Activated CD8-positive, alpha-beta memory T cell treated with anti-CD3 and anti-CD28 coated beads, Interleukin-2, amount 10 ng/mL, durations not matched to agents 7 days and 5 days (primary cell): Measurements from ENCODE around the gene GNL3. TPM values are rescaled to one million over a fixed set of nuclear protein-coding genes. Genes with fewer than 3 reads are reported as not detected.

ENCODE experiments used
- ATAC-seq: fragments of 150-1000 bp; cut with Tn5 transposase; one replicate; pipeline ENCODE4 v1.10.0; 2021; ENCODE audit warnings: moderate library complexity
- CTCF ChIA-PET: fragments of 350-600 bp; sonication (Branson Sonifier 250); formaldehyde crosslinking; loops from one replicate; lab custom pipeline; 2021; ENCODE audit warnings: antibody characterized with exemption; lab: Charles Lee
- DNase-seq: peaks from one replicate; pipeline ENCODE4 v3.0.0-alpha.2; 2020
- H3K27ac Mint-ChIP-seq: one replicate; pipeline ENCODE4 v1.8.0; 2021; ENCODE audit warnings: mild to moderate bottlenecking, mixed read lengths
- H3K27me3 Mint-ChIP-seq: one replicate; pipeline ENCODE4 v1.8.0; 2021; ENCODE audit warnings: mixed read lengths
- H3K36me3 Mint-ChIP-seq: one replicate; pipeline ENCODE4 v1.8.0; 2021; ENCODE audit warnings: mild to moderate bottlenecking, mixed read lengths
- H3K4me1 Mint-ChIP-seq: one replicate; pipeline ENCODE4 v1.8.0; 2021; ENCODE audit warnings: mixed read lengths
- H3K4me3 Mint-ChIP-seq: one replicate; pipeline ENCODE4 v1.8.0; 2021; ENCODE audit warnings: mild to moderate bottlenecking, moderate library complexity, mixed read lengths
- H3K9me3 Mint-ChIP-seq: one replicate; pipeline ENCODE4 v1.8.0; 2022; ENCODE audit warnings: low read depth, mixed read lengths
- total RNA-seq, 2 experiments: library from RNA; stranded (reverse); gene quantifications; one replicate each; pipeline ENCODE4 v1.2.3, GENCODE V29; 2021

Gene GNL3
- total RNA-seq, 2 experiments from 2014 or later, result 86.8 to 116 TPM

DNA sequence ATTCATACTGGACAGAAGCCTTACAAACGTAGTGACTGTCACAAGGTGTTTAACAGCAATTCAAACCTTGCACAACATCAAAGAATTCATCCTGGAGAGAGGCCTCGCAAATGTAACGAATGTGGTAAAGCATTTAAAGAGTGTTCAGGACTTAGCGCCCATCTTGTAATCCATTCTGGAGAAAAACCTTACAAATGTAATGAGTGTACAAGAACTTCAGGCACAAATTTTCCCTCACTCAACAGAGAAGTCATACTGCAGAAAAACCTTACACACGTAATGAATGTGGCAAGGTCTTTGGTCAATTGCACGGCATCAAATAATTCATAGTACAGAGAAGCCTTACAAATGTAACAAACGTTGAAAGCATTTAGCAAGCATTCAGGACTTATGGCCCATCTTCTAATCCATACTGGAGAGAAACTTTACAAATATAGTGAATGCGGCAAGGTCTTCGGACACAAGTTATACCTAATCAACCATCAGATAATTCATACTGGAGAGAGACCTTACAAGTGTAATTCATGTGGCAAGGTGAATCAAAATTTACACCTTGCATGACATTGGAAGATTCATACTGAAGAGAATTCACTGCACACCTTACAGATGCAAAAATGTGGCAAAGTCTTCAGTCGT, 47.5 kb downstream of the GNL3 start:
- CTCF ChIA-PET, result no interaction called here
- Mint-ChIP-seq H3K27ac (no peak overlapping the region), H3K4me1 (peaks cover 8% of the 10 kb centered on the region), H3K9me3 (peaks cover 28% of the 10 kb centered on the region), H3K36me3 (peaks cover 70% of the 10 kb centered on the region), H3K4me3 (no peak overlapping the region), H3K27me3 (no peaks in the 10 kb centered on the region)
- ATAC-seq, result no peak
- DNase-seq, result no peak

DNA sequence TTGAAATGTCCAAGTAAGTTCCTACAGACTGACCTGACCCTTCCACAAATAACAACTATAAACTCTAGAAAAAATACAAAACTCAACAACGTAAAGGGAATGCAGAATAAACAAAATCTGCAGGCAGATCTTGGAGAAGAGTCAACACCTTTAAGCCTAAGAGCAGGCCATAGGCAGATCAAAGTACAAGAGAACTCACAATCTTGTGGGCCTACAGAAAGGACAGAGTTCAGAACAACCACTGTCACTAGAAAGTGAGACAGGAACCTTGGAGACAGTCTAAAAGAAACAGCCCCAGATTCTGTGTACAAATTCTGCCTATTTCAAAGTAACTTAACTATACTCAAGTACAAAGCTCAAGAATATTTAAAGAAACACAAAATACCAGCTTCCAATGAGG, 53.9 kb downstream of the GNL3 start:
- peaks cover 41% of the 10 kb centered on the region for H3K36me3 Mint-ChIP-seq
- no peak overlapping the region for H3K4me3 Mint-ChIP-seq
- no peaks in the 10 kb centered on the region for H3K4me1 Mint-ChIP-seq
- no peaks in the 10 kb centered on the region for H3K27me3 Mint-ChIP-seq
- ATAC-seq, result no peak
- H3K9me3 Mint-ChIP-seq, result no peaks in the 10 kb centered on the region
- no peak overlapping the region for H3K27ac Mint-ChIP-seq
- no peak for DNase-seq
- CTCF ChIA-PET, result interaction anchor here (1.1 to 1.3 kb wide), 2 partner anchors 14 to 199 kb away, joined by 3 to 5 read pairs; no protein-coding TSS in a partner anchor

DNA sequence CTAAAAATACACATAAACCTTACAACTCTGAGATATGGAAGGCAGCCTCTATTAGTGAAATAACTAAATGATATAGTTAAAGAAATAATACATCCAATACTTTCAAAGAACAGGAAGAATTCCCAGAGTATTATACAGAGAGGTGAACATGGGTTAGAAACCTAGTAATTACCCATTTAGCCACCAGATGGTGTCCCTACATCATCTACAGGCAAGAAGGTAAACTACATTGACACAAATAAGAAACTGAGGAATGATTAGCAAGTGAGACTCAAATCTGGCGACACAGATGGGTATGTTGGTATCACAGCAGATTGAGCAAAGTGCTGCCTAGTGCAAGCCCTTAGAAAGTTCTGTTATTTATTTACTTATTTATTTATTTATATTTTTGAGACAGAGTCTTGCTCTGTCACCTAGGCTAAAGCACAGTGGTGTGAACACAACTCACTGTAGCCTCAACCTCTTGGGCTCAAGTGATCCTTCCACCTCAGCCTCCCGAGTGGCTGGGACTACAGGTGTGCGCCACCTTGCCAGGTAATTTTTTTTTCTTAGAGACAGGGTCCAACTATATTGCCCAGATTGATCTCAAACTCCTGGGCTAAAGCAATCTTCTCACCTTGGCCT, 56.7 kb downstream of the GNL3 start:
- no peak overlapping the region for H3K27ac Mint-ChIP-seq
- H3K4me3 Mint-ChIP-seq, result no peak overlapping the region
- ATAC-seq (peak; percentile 68), DNase-seq (no peak)
- no peaks in the 10 kb centered on the region for H3K27me3 Mint-ChIP-seq
- H3K9me3 Mint-ChIP-seq, result no peaks in the 10 kb centered on the region
- CTCF ChIA-PET, result interaction anchor here (0.8 to 1.2 kb wide), 5 partner anchors 21 to 330 kb away, joined by 3 to 5 read pairs (median 3); partner anchors contain the start of gene GLT8D1
- H3K36me3 Mint-ChIP-seq, result peaks cover 34% of the 10 kb centered on the region
- no peaks in the 10 kb centered on the region for H3K4me1 Mint-ChIP-seq

DNA sequence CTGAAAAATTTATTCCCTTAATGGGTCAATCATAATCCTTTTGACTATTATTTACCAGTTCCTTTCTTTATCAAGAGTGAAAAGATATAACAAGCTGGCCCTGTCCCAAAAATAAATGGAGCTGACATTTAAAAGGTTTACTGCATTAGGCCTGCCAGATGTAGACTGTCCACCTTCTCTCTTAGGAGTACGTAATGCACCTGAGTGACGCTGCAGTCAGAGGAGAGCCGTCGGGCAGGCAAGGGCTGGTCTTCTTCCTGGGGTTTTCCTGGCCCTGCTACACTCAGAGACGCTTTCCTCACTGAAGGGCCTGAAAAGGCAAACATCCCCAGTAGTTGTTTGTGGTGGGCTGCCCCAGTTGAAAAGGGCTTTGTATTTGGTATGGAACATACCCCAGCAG, 57.3 kb downstream of the GNL3 start:
- H3K4me1 Mint-ChIP-seq, result no peaks in the 10 kb centered on the region
- H3K4me3 Mint-ChIP-seq, result no peak overlapping the region
- H3K36me3 Mint-ChIP-seq, result peaks cover 35% of the 10 kb centered on the region
- CTCF ChIA-PET, result interaction anchor here (0.8 to 1.2 kb wide), 4 partner anchors 22 to 394 kb away, joined by 3 to 4 read pairs (median 4); no protein-coding TSS in a partner anchor
- no peak for DNase-seq
- H3K27me3 Mint-ChIP-seq, result no peaks in the 10 kb centered on the region
- H3K27ac Mint-ChIP-seq, result no peak overlapping the region
- ATAC-seq, result no peak
- H3K9me3 Mint-ChIP-seq, result no peaks in the 10 kb centered on the region

DNA sequence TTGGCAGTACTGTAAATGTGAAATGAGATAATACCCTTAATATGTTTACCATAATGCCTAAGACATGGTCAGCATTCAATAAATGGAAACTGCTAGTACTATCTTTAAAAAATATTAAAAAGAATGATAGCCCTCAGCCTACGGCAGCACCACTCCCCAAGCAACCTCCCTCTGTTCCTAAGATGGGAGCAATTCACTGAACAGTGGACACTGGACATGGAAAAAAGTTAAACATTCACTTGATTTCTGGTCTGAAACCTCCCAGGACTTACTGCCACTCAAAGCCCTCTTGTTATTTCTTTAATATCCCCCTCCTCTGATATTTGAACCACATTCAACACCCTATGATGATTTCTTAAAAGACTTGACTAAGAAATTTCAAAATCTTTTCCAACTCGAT, 57.9 kb downstream of the GNL3 start:
- CTCF ChIA-PET, result interaction anchor here (0.8 to 1.2 kb wide), 4 partner anchors 22 to 393 kb away, joined by 3 to 4 read pairs (median 4); no protein-coding TSS in a partner anchor
- H3K4me1 Mint-ChIP-seq, result no peaks in the 10 kb centered on the region
- ATAC-seq (no peak), DNase-seq (no peak)
- H3K27me3 Mint-ChIP-seq, result no peaks in the 10 kb centered on the region
- no peak overlapping the region for H3K4me3 Mint-ChIP-seq
- H3K27ac Mint-ChIP-seq, result no peak overlapping the region
- H3K9me3 Mint-ChIP-seq, result no peaks in the 10 kb centered on the region
- H3K36me3 Mint-ChIP-seq, result peaks cover 35% of the 10 kb centered on the region

Other genes starting within 250 kb of the GNL3 start
- gene SEMA3G, start 240.9 kb upstream of the GNL3 start, total RNA-seq, result under 1 TPM; 0.28 to 0.38 TPM
- gene TNNC1, start 232.0 kb upstream of the GNL3 start, total RNA-seq, result 1 to 10 TPM; 1.4 to 2.6 TPM
- gene NISCH, start 230.4 kb upstream of the GNL3 start, total RNA-seq, result 10 to 100 TPM; 72.9 to 84.1 TPM
- gene STAB1, start 190.7 kb upstream of the GNL3 start, total RNA-seq, result not detected
- 10 to 100 TPM; 38.7 to 54.5 TPM for gene NT5DC2, start 152.2 kb upstream of the GNL3 start, total RNA-seq
- gene UQCC5, start 149.4 kb upstream of the GNL3 start, total RNA-seq, result 10 to 100 TPM; 12.9 to 15.5 TPM
- gene PBRM1, start 119 bp upstream of the GNL3 start, total RNA-seq, result 10 to 100 TPM; 69.7 to 73.3 TPM
- 10 to 100 TPM; 37.0 to 46.3 TPM for gene GLT8D1, start 19.8 kb downstream of the GNL3 start, total RNA-seq
- gene SPCS1, start 20.1 kb downstream of the GNL3 start, total RNA-seq, result 100 to 1,000 TPM in 1 of 2 experiments, 10 to 100 TPM in 1; 87.3 to 106 TPM
- gene NEK4, start 84.9 kb downstream of the GNL3 start, total RNA-seq, result 10 to 100 TPM; 26.7 to 27.9 TPM
- not detected for gene ITIH1, start 91.6 kb downstream of the GNL3 start, total RNA-seq
- not detected for gene ITIH3, start 108.8 kb downstream of the GNL3 start, total RNA-seq
- 10 to 100 TPM; 18.0 to 24.9 TPM for gene ITIH4, start 144.6 kb downstream of the GNL3 start, total RNA-seq
- gene MUSTN1, start 149.0 kb downstream of the GNL3 start, total RNA-seq, result 1 to 10 TPM in 1 of 2 experiments, under 1 TPM in 1; 0.40 to 3.0 TPM
- 10 to 100 TPM; 43.3 to 47.8 TPM for gene STIMATE, start 211.5 kb downstream of the GNL3 start, total RNA-seq